GM19328 (cell line): ENCODE data around the gene RAB6D.
"Not testable (repeated sequence)": the region's sequence is repeated elsewhere in the genome, so short reads cannot be mapped to it uniquely, and the experiment has no call there.

Experiments used
- ATAC-seq: cut with Tn5 transposase; IDR thresholded peaks from one replicate; pipeline ENCODE4 v1.9.1; 2021; ENCODE audit warnings: mild to moderate bottlenecking, moderate library complexity; ENCODE audit not compliant: unreplicated experiment

Gene RAB6D

GRCh38 chr2:131367352-131367751, 3.4 kb upstream of the RAB6D start:
- no peak for ATAC-seq

GRCh38 chr2:131366643-131367042, 2.7 kb upstream of the RAB6D start:
- no peak for ATAC-seq

DNA sequence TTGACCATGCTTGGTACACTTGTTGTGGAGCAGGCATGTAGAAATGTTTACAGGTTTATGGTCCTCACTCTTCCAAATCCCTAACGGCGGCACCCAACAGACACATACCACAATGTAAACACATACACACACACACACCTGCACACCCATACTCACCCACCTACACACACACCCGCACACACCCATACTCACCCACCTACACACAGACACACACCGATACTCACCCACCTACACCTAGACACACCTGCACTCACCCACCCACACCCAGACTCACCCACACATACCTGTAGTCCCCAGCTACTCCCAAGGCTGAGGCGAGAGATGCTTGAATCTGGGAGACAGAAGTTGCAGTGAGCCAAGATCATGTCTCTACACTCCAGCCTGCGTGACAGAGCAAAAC, 1.5 kb upstream of the RAB6D start:
- no peak for ATAC-seq

- ATAC-seq: not testable (repeated sequence)
These were observed 755 bp downstream of the RAB6D start for GRCh38 chr2:131363213-131363612.

GRCh38 chr2:131361773-131362172, 2.2 kb downstream of the RAB6D start:
- not testable (repeated sequence) for ATAC-seq

DNA sequence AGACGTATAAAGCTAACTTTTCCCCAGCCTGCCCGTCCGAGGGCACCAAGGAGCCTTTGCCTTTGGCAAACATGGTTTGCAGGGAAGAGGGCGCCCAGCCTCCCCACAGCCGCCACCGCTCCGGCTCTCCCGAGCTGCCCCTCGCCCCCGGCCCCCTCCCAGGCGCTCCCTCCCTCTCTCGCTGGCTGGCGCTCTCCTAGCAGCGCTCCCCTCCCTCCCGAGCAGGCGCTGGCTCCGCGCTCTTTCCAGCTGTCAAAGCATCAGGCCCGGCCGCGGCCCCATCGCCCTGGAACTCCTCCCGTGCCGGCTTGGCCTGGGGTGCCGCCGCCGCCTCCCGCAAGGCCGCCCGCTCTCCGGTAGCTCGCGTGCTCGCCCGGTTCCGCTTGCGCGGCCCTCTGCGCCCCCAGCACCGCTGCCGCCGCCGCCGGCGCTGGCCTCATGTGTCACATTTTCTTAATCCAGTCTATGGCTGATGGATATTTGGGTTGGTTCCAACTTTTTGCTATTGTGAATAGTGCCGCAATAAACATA, 10.7 kb downstream of the RAB6D start:
- ATAC-seq: not testable (repeated sequence)

DNA sequence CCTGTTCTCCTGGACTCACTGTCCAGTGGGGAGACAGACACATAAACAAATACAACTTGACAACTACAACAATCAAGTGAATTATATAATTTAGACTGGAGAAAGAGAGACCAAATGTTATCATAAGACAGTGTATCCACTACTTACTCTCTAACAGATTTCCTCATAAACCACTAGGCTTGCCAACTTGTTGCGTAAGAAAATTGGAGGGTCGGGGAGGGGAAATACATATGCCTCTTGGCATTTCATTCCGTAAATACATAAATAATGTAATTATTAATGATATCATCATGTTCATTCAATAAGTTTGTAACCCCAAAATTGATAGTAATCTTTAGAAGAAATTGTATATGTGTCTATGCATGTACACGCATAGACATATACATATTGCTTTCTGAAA, 14.9 kb downstream of the RAB6D start:
- no peak for ATAC-seq

DNA sequence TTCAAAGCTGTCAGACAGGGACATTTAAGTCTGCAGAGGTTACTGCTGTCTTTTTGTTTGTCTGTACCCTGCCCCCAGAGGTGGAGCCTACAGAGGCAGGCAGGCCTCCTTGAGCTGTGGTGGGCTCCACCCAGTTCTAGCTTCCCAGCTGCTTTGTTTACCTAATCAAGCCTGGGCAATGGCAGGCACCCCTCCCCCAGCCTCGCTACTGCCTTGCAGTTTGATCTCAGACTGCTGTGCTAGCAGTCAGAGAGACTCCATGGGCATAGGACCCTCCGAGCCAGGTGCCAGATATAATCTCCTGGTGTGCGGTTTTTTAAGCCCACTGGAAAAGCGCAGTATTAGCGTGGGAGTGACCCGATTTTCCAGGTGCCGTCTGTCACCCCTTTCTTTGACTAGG, 16.9 kb downstream of the RAB6D start:
- ATAC-seq: not testable (repeated sequence)

GRCh38 chr2:131339307-131339706, 24.7 kb downstream of the RAB6D start:
- not testable (repeated sequence) for ATAC-seq

- not testable (repeated sequence) for ATAC-seq
These were observed 28.6 kb downstream of the RAB6D start for GRCh38 chr2:131335319-131335718.

GRCh38 chr2:131332709-131333108, 31.3 kb downstream of the RAB6D start:
- not testable (repeated sequence) for ATAC-seq

GRCh38 chr2:131331000-131331399, 33.0 kb downstream of the RAB6D start:
- ATAC-seq: not testable (repeated sequence)

GRCh38 chr2:131322209-131322608, 41.8 kb downstream of the RAB6D start:
- no peak for ATAC-seq

DNA sequence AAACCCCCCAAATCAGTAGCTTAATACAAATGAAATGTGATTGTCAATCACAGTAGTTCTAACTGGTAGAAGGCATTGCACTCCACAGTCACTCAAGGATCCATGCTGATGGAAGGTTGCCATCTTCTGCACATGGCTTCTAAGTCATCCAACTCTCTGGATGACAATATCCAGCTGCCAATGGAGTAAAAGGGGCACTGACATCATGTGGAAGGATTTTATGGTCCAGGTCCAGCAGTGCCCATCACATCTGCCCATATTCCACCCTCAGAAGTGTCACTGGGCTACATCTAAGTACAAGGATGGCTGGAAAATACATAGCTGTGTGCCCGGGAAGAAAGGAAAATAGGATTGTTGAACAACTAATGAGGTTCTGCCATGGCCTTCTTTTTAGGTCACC, 42.6 kb downstream of the RAB6D start:
- ATAC-seq: not testable (repeated sequence)

- not testable (repeated sequence) for ATAC-seq
These were observed 53.0 kb downstream of the RAB6D start for GRCh38 chr2:131311001-131311400.
